ENCODE results near the gene RRP8.

Gene RRP8

GRCh38 chr11:6632116-6633073 is 29.0 kb upstream of the RRP8 start:
- DNase-seq = no peak

- DNase-seq = no peak
Observed at GRCh38 chr11:6631361-6631890, 28.0 kb upstream of the RRP8 start.

DNA sequence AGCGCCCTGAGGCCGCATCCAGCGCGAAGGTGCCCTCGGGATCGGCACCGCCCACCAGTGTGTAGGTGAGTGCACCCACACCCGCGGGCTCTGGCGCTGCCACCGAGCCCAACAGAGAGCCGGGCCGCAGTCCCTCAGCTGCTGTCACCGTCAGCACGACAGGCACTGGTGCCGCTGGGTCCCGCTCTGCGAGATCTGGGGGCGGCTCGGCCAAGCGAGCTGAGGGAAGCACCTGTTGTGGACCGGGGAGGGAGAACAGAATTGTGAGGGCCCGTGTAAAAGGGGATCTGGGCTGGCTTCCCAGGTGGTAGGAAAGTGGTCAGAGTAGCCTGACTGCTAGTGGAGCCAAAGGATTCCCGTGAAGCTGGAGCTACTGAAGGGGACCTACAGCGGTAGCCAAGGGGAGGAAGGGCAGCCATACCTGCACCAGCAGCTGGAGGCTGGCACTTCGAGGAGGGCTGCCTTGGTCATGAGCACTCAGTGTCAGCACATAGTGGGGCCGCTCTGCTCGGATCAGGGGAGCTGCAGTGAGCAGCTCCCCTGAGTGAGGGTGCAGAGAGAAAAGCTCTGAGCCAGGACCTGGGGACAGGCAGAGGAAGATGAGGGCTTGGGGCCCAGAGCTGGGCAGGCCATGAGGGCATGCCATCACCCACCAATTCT is 27.3 kb upstream of the RRP8 start:
- no peak for DNase-seq

DNA sequence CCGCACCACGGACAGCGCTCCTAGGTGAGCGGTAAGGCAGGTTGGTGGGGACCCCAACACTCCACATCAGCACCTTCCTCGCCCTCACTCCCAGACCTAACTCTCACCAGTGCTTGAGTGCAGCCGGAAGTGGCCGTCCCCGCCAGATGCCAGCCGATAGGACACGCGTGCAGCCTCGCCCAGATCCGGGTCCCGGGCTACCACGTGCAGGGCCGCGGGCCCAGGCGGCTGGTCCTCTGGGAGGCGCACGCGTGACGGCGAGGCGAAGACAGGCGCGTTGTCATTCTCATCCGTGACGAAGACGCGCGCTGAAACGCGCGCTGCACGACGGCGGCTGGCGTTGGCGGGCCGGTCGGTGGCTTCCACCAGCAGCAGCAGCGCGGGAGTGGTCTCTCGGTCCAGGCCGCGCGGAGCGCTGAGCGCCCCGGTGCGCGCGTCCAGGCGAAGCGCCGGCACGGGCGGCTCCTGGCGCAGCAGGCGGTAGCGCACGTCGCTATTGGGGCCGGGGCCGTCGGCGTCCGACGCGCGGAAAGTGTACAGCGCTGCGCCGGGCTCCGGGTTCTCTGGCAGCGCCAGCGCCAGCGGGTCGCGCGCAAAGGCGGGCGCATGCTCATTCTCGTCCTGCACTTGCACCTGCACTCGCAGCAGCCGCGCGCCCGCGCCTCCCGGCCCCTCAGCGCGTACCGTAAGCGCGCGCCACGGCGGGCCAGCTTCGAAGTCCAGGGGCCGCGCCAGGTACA is 26.6 kb upstream of the RRP8 start:
- DNase-seq = no peak

DNA sequence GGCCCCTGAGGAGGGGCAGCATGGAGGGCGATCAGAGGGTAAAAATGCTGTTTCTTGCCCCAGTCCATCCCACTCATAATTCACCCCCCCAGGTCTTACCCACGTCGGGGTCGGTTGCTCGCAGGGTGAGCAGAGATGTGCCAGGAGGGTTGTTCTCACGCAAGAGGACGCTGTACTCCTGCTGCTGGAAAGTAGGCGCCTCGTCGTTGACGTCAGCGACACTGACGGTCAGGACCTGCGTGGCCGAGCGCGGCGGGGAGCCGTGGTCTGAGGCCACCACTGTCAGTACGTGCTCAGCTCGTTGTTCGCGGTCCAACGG is 26.1 kb upstream of the RRP8 start:
- DNase-seq = no peak

- DNase-seq = no peak
Observed at GRCh38 chr11:6628526-6628925, 25.1 kb upstream of the RRP8 start.

DNA sequence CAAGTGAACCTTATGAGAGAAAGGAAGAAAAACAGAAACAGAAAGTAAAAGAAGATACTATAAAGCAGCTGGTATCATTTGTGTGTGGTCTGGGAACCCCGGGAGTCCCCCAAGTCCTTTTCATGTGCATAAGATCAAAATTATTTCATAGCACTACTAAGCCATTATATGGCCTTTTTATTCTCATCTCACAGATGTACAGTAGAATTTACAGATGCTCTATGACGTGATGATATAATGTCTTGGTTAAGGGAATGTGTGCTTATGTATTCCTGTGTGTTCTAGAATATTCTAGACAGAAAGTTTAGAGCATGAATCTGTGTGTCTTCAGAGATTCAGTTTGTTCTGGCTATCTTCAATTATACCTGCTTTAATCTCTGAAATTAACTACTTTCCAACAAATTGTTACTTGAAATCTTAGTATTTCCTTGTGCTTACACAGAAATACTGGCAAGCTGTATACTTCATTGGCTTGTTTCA is 24.4 kb upstream of the RRP8 start:
- DNase-seq = no peak

- DNase-seq = no peak
Observed at GRCh38 chr11:6626971-6627761, 23.8 kb upstream of the RRP8 start.

- DNase-seq = no peak
Observed at GRCh38 chr11:6625832-6626420, 22.5 kb upstream of the RRP8 start.

- DNase-seq = no peak
Observed at GRCh38 chr11:6625156-6625831, 21.9 kb upstream of the RRP8 start.

GRCh38 chr11:6623391-6624363 is 20.3 kb upstream of the RRP8 start:
- no peak for DNase-seq

DNA sequence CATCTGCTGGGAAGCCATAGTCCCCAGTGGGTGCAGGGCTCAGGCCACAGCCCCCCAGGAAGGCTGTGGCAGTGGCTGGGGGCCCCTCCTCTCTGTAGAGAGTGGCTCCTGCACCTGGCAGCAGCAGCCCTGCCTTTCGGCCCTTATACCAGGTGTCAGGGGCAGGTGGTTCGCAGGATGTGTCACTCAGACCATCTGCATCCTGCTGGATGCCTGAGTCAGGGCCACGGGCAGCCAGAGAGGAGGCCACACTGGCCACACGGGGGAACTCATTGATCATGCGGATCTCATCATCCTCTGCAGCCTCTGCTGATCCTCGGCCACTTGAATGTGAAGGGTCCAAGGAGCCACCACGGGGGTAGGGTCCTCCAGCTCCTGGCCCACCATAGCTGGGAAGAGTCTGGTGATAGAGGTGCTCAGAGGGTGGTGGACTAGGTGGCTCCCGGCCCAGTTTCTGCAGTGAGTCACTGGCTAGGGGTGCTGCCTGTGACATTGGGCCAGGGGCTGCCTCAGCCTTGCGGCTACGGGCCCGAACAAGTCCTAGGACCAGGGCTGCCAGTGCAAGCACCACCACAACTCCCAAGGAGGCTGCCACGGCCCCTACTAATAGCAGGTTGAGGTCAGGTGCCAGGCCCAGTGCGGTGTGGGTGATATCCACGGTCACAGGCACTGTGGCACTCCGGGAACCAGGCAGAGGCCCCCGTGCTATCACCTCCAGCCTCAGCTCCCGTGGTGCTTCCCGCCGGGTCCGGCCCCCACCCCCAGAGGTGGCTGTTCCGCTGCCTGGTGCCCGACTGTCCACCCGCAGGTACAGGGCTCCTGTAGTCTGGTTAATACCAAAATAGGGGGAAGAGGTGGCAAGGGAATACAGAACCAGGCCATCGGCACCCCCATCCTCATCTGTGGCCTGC is 19.1 kb upstream of the RRP8 start:
- no peak for DNase-seq

- DNase-seq = no peak
Observed at GRCh38 chr11:6621711-6622211, 18.3 kb upstream of the RRP8 start.

- no peak for DNase-seq
Observed at GRCh38 chr11:6620636-6621035, 17.2 kb upstream of the RRP8 start.

- DNase-seq = peak; percentile 88
Observed at GRCh38 chr11:6619004-6619745, 15.8 kb upstream of the RRP8 start, which contains the start of gene TPP1. TSS of gene TPP1 (minus strand) at chr11:6619422. CDS start at chr11:6619400, 22 bp downstream.

DNA sequence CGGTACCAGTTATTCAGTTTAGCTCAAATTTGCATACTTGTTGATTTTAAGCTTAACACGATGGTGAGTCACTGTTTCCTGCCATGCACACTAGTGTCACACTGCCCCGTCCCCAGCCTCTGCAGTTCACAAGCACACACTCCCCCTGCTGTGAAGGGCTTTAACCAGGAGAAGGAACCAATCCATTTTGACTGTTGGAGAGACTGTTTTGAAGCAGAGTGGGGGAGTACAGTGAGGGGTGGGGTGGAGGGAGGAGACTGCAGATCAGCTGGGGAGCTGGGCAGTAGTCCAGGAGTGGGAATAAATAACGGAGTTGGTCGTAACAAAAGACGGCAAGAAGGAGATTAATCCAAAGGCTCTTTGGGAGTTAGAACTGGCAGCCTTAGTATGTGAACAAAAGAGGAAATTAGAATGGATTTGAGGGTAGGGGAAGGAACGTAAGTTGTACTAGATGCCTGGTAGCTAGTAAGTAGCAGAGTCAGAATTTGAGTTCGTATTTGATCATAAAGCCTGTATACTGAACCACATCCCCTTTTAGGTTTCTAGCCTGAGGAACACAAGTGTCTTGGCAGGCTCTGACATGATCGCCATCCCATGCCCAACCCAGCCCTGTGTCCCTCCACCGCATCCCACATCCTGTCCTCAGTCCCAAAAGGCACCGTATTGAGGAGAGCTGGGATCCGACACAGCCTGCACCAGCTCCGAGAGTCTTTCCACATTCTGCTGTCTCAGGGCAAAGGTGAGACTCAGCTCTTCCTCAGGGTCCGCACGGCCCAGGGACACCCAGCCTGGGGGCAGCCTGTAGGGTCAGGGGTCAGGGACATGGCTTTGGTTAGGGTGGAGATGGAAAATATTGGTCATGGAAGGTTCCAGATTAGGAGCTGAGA is 14.9 kb upstream of the RRP8 start:
- peak; percentile 11 for DNase-seq

- no peak for DNase-seq
Observed at GRCh38 chr11:6617315-6617781, 13.9 kb upstream of the RRP8 start.
